OCI-LY7 (cell line): ENCODE data around the gene PELI1.

Experiments used
- CTCF ChIP-seq: fragments of 200-600 bp; sonication (generic); conservative IDR thresholded peaks from 2 replicates; pipeline ENCODE4 v1.5.1; 2014; ENCODE audit warnings: mild to moderate bottlenecking, antibody characterized with exemption, low read length, moderate library complexity, mixed read lengths
- EZH2phosphoT487 ChIP-seq: fragments of 200-600 bp; sonication (generic); IDR thresholded peaks from 2 replicates; pipeline ENCODE4 v1.6.1; 2018; ENCODE audit warnings: low read depth, borderline replicate concordance, mild to moderate bottlenecking, mixed run types, antibody characterized with exemption, low read length, moderate library complexity, mixed read lengths

GRCh38 chr2:64092502-64092901 lies 51.7 kb downstream of the PELI1 start:
- TF ChIP-seq CTCF (no peak), EZH2phosphoT487 (no peak)
